IMR-90 (cell line): ENCODE data around the gene KRT76. TPM values are rescaled to one million over a fixed set of nuclear protein-coding genes. Genes with fewer than 3 reads are reported as not detected.

Source experiments
- ATAC-seq: fragments of 200-7000 bp; cut with Tn5 transposase; 2 replicates; pipeline ENCODE4 v1.9.1; 2020; ENCODE audit warnings: low read depth, mild to moderate bottlenecking, moderate library complexity
- BruUV-seq: library from RNA; stranded (reverse); fragments of 400-500 nt; replicated peaks from 2 replicates; lab custom pipeline; 2021; lab: Mats Ljungman, UMichigan
- CTCF ChIA-PET: fragments of 300-600 bp; formaldehyde crosslinking; extraction: SDS; loops from one replicate; lab custom pipeline; 2021; ENCODE audit warnings: antibody characterized with exemption; lab: Yijun Ruan, JAX
- POLR2A ChIA-PET: fragments of 300-600 bp; sonication (Branson Sonifier 250); formaldehyde crosslinking; loops from one replicate; lab custom pipeline; 2022; ENCODE audit warnings: antibody characterized with exemption; ENCODE audit not compliant: unreplicated experiment; lab: Charles Lee
- DNase-seq: peaks from one replicate; pipeline ENCODE4 v3.0.0; 2013
- H2AFZ ChIP-seq: replicated peaks from 2 replicates; pipeline ENCODE3; 2013; ENCODE audit warnings: low read length, mild to moderate bottlenecking; ENCODE audit not compliant: poor library complexity
- H2AK5ac ChIP-seq: 2 replicates; pipeline ENCODE4 v1.6.1; 2013; ENCODE audit warnings: low read depth, low read length, inconsistent platforms
- H2AK9ac ChIP-seq: replicated peaks from 2 replicates; pipeline ENCODE3; 2013; ENCODE audit warnings: mild to moderate bottlenecking, low read depth, low read length, moderate library complexity; ENCODE audit not compliant: poor library complexity
- H2BK120ac ChIP-seq: 2 replicates; pipeline ENCODE4 v1.6.1; 2013; ENCODE audit warnings: low read depth, low read length, inconsistent platforms
- H2BK15ac ChIP-seq: 3 replicates; pipeline ENCODE4 v1.6.1; 2013; ENCODE audit warnings: low read depth, low read length, inconsistent platforms
- H2BK20ac ChIP-seq: 2 replicates; pipeline ENCODE4 v1.6.1; 2013; ENCODE audit warnings: low read depth, mild to moderate bottlenecking, inconsistent platforms, low read length, moderate library complexity
- H2BK5ac ChIP-seq: 2 replicates; pipeline ENCODE4 v1.6.1; 2013; ENCODE audit warnings: mild to moderate bottlenecking, low read depth, low read length, inconsistent platforms; ENCODE audit not compliant: poor library complexity, severe bottlenecking
- H3K14ac ChIP-seq: replicated peaks from 2 replicates; pipeline ENCODE4 v1.6.1; 2013; ENCODE audit warnings: low read depth, low read length, inconsistent platforms
- H3K18ac ChIP-seq: 2 replicates; pipeline ENCODE4 v1.6.1; 2013; ENCODE audit warnings: low read depth, low read length, control low read depth
- H3K23ac ChIP-seq: 2 replicates; pipeline ENCODE4 v1.6.1; 2013; ENCODE audit warnings: low read depth, low read length, inconsistent platforms
- H3K27ac ChIP-seq: 2 replicates; pipeline ENCODE4 v1.5.1; 2013; ENCODE audit warnings: mild to moderate bottlenecking, control low read depth, low read length; ENCODE audit not compliant: insufficient read depth
- H3K27me3 ChIP-seq: 2 replicates; pipeline ENCODE4 v1.6.1; 2013; ENCODE audit warnings: low read length; ENCODE audit not compliant: control insufficient read depth, insufficient read depth
- H3K36me3 ChIP-seq: 2 replicates; pipeline ENCODE4 v1.6.1; 2013; ENCODE audit warnings: low read length, mixed read lengths; ENCODE audit not compliant: control insufficient read depth, insufficient read depth
- H3K4ac ChIP-seq: 2 replicates; pipeline ENCODE4 v1.6.1; 2013; ENCODE audit warnings: low read depth, low read length, inconsistent platforms
- H3K4me1 ChIP-seq: 2 replicates; pipeline ENCODE4 v1.6.1; 2013; ENCODE audit warnings: low read length, mixed read lengths; ENCODE audit not compliant: control insufficient read depth, insufficient read depth
- H3K4me2 ChIP-seq: 2 replicates; pipeline ENCODE4 v1.6.1; 2013; ENCODE audit warnings: low read depth, mild to moderate bottlenecking, control low read depth, low read length, moderate library complexity
- H3K4me3 ChIP-seq: 2 replicates; pipeline ENCODE4 v1.5.1; 2013; ENCODE audit warnings: low read depth, mild to moderate bottlenecking, control low read depth, low read length, moderate library complexity; ENCODE audit not compliant: insufficient read depth
- H3K56ac ChIP-seq: 2 replicates; pipeline ENCODE4 v1.6.1; 2013; ENCODE audit warnings: low read length, inconsistent platforms; ENCODE audit not compliant: insufficient read depth; ENCODE audit errors: extremely low read depth
- H3K79me1 ChIP-seq, 2 experiments: 2 replicates each; pipeline ENCODE4 v1.6.1; 2013; ENCODE audit warnings: low read length in 2 of 2, inconsistent platforms in 1 of 2, low read depth in 1 of 2
- H3K9ac ChIP-seq: 2 replicates; pipeline ENCODE4 v1.6.1; 2013; ENCODE audit warnings: low read depth, low read length, control low read depth
- H3K9me1 ChIP-seq: 2 replicates; pipeline ENCODE4 v1.6.1; 2013; ENCODE audit warnings: low read length, inconsistent platforms; ENCODE audit not compliant: insufficient read depth
- H3K9me3 ChIP-seq: 2 replicates; pipeline ENCODE4 v1.6.1; 2013; ENCODE audit warnings: low read length; ENCODE audit not compliant: control insufficient read depth, insufficient read depth
- H4K20me1 ChIP-seq: 2 replicates; pipeline ENCODE4 v1.6.1; 2013; ENCODE audit warnings: low read length, inconsistent platforms; ENCODE audit not compliant: insufficient read depth
- H4K5ac ChIP-seq: 2 replicates; pipeline ENCODE4 v1.6.1; 2013; ENCODE audit warnings: mild to moderate bottlenecking, low read depth, low read length, control low read depth
- H4K8ac ChIP-seq, 2 experiments: 2 replicates each; pipeline ENCODE4 v1.6.1; 2013; ENCODE audit warnings: low read depth in 2 of 2, low read length in 2 of 2, control low read depth in 1 of 2, inconsistent platforms in 1 of 2
- H4K91ac ChIP-seq: 2 replicates; pipeline ENCODE4 v1.6.1; 2013; ENCODE audit warnings: low read depth, low read length, inconsistent platforms; ENCODE audit not compliant: insufficient read depth
- BHLHE40 ChIP-seq: fragments of 150-350 bp; IDR thresholded peaks from 2 replicates; pipeline ENCODE4 v1.6.1; 2016; ENCODE audit warnings: mild to moderate bottlenecking, low read depth, low read length
- CEBPB ChIP-seq: IDR thresholded peaks from 2 replicates; pipeline ENCODE4 v1.6.1; 2012; ENCODE audit warnings: low read depth, low read length, improper control_type of control experiment
- CHD1 ChIP-seq: IDR thresholded peaks from 2 replicates; pipeline ENCODE4 v1.6.1; 2012; ENCODE audit warnings: low read depth, low read length, improper control_type of control experiment
- CTCF ChIP-seq: conservative IDR thresholded peaks from 2 replicates; pipeline ENCODE4 v1.5.1; 2012; ENCODE audit warnings: mild to moderate bottlenecking, low read depth, low read length, improper control_type of control experiment
- ELK1 ChIP-seq: fragments of 150-350 bp; IDR thresholded peaks from 2 replicates; pipeline ENCODE4 v1.6.1; 2016; ENCODE audit warnings: low read depth, mild to moderate bottlenecking, low read length, moderate library complexity, borderline replicate concordance
- FOS ChIP-seq: fragments of 150-350 bp; IDR thresholded peaks from 2 replicates; pipeline ENCODE4 v1.6.1; 2016; ENCODE audit warnings: low read depth, low read length
- MAFK ChIP-seq: IDR thresholded peaks from 2 replicates; pipeline ENCODE4 v1.6.1; 2012; ENCODE audit warnings: low read depth, low read length, improper control_type of control experiment
- MAZ ChIP-seq: IDR thresholded peaks from 2 replicates; pipeline ENCODE4 v1.6.1; 2012; ENCODE audit warnings: low read depth, mild to moderate bottlenecking, low read length, improper control_type of control experiment, moderate library complexity, borderline replicate concordance
- MXI1 ChIP-seq: IDR thresholded peaks from 2 replicates; pipeline ENCODE4 v1.6.1; 2012; ENCODE audit warnings: low read depth, mild to moderate bottlenecking, low read length, moderate library complexity, borderline replicate concordance
- NFE2L2 ChIP-seq: fragments of 150-350 bp; IDR thresholded peaks from 2 replicates; pipeline ENCODE4 v1.6.1; 2016; ENCODE audit warnings: low read depth, mild to moderate bottlenecking, low read length
- POLR2A ChIP-seq: IDR thresholded peaks from 2 replicates; pipeline ENCODE4 v1.6.1; 2012; ENCODE audit warnings: mild to moderate bottlenecking, low read depth, low read length
- RAD21 ChIP-seq: IDR thresholded peaks from 2 replicates; pipeline ENCODE4 v1.6.1; 2012; ENCODE audit warnings: low read length, improper control_type of control experiment
- RCOR1 ChIP-seq: IDR thresholded peaks from 2 replicates; pipeline ENCODE4 v1.6.1; 2012; ENCODE audit warnings: mild to moderate bottlenecking, low read length, improper control_type of control experiment; ENCODE audit not compliant: insufficient replicate concordance
- RFX5 ChIP-seq: IDR thresholded peaks from 2 replicates; pipeline ENCODE4 v1.8.0; 2012; ENCODE audit warnings: low read depth, mild to moderate bottlenecking, low read length, moderate library complexity
- SMC3 ChIP-seq: fragments of 150-350 bp; IDR thresholded peaks from 2 replicates; pipeline ENCODE4 v1.6.1; 2016; ENCODE audit warnings: low read depth, mild to moderate bottlenecking, antibody characterized with exemption, low read length, moderate library complexity
- USF2 ChIP-seq: fragments of 150-350 bp; IDR thresholded peaks from 2 replicates; pipeline ENCODE4 v1.6.1; 2017; ENCODE audit warnings: mild to moderate bottlenecking, antibody characterized with exemption, low read length, low read depth
- WGBS, 2 experiments: methylation state at CpG; one replicate each; pipeline versions ENCODE4 v1.1.5 to v1.1.7; 2013; ENCODE audit warnings: missing lambda C conversion rate in 2 of 2; ENCODE audit not compliant: insufficient read length in 1 of 2; ENCODE audit errors: extremely low coverage in 2 of 2; 5-methylcytosine and 5-hydroxymethylcytosine counted together
- dilution Hi-C: fragments of 300-500 bp; cut with HindIII; formaldehyde crosslinking; loops from one replicate; pipeline ENCODE4 v1.14.3; 2018; ENCODE audit warnings: low sequenced_read_pairs; ENCODE audit not compliant: unreplicated experiment
- in situ Hi-C: fragments of 300-500 bp; cut with MboI; formaldehyde crosslinking; loops from 3 replicates; pipeline ENCODE4 v1.14.3; 2019; ENCODE audit warnings: low sequenced_read_pairs, inconsistent platforms, mixed read lengths
- intact Hi-C: fragments of 100-400 bp; cut with micrococcal nuclease; formaldehyde crosslinking; loops from 2 replicates; pipeline ENCODE4 v1.10.0; 2022
- polyA plus RNA-seq, 3 experiments: library from polyadenylated mRNA; depleted of rRNA; stranded (reverse); fragments of >200 nt; gene quantifications; 2 replicates each; pipeline ENCODE4 v1.2.3, GENCODE V29; 2012; ENCODE audit warnings: low replicate concordance in 1 of 3
- total RNA-seq: library from RNA; depleted of rRNA; stranded (reverse); fragments of >200 nt; gene quantifications from 2 replicates; pipeline ENCODE4 v1.2.3, GENCODE V29; 2012

Gene KRT76
- total and polyA plus RNA-seq, 2 of the 4 experiments (the other 2 are of a cell fraction): not detected

GRCh38 chr12:52781399-52782082 is 4.4 kb upstream of the KRT76 start:
- POLR2A ChIA-PET: no interaction called here
- CTCF ChIA-PET: no interaction called here

More at GRCh38 chr12:52781399-52782082, 4.4 kb upstream of the KRT76 start:
- no peak overlapping the region for H3K23ac ChIP-seq
- in situ Hi-C loops: no loop called here
- H2BK5ac ChIP-seq: no peak overlapping the region
- no peaks in the 10 kb centered on the region for H3K4me1 ChIP-seq
- no peak overlapping the region for H3K18ac ChIP-seq
- no peak overlapping the region for H4K5ac ChIP-seq
- no peak overlapping the region for H3K4me2 ChIP-seq
- H4K91ac ChIP-seq: no peak overlapping the region
- H4K8ac ChIP-seq: no peak overlapping the region
- no peak overlapping the region for H2BK20ac ChIP-seq
- no peak overlapping the region for H2BK120ac ChIP-seq
- no peak overlapping the region for H3K56ac ChIP-seq
- H2AK9ac ChIP-seq: no peak overlapping the region
- ATAC-seq (no peak), DNase-seq (no peak)
- H3K4me3 ChIP-seq: no peak overlapping the region
- H3K9me1 ChIP-seq: no peaks in the 10 kb centered on the region
- no peak overlapping the region for H2BK15ac ChIP-seq
- no peak overlapping the region for H3K14ac ChIP-seq
- no peak overlapping the region for H2AFZ ChIP-seq
- no peaks in the 10 kb centered on the region for H4K20me1 ChIP-seq
- intact Hi-C loops: no loop called here
- peaks cover 26% of the 10 kb centered on the region for H3K27me3 ChIP-seq
- TF ChIP-seq MXI1 (no peak), CHD1 (no peak), RAD21 (no peak), BHLHE40 (no peak), RFX5 (no peak), NFE2L2 (no peak), SMC3 (no peak), CTCF (no peak), FOS (no peak), RCOR1 (no peak), POLR2A (no peak), USF2 (no peak), CEBPB (no peak), ELK1 (no peak), MAFK (no peak), MAZ (no peak)
- H3K9me3 ChIP-seq: no peaks in the 10 kb centered on the region
- no peak overlapping the region for H3K4ac ChIP-seq
- no peak overlapping the region for H3K27ac ChIP-seq
- dilution Hi-C loops: no loop called here
- no peaks in the 10 kb centered on the region for H3K36me3 ChIP-seq
- no peak overlapping the region for H2AK5ac ChIP-seq
- no peaks in the 10 kb centered on the region for H3K79me1 ChIP-seq
- no CpG with 5 or more reads among the region's 4 CpGs for WGBS, 2 experiments
- no TSS peak for BruUV-seq
- H3K9ac ChIP-seq: no peak overlapping the region
